KMS-11 (cell line): ENCODE results near the gene ATP6V1B1.

ENCODE experiments used
- H2AFZ ChIP-seq: fragments of 200-600 bp; sonication (generic); 2 replicates; pipeline ENCODE4 v1.6.1; 2016; ENCODE audit warnings: antibody characterized with exemption, mixed run types, low read depth
- H3K27ac ChIP-seq: fragments of 200-600 bp; sonication (generic); 2 replicates; pipeline ENCODE4 v1.6.1; 2016; ENCODE audit warnings: mild to moderate bottlenecking, mixed run types
- H3K27me3 ChIP-seq: fragments of 200-600 bp; sonication (generic); 2 replicates; pipeline ENCODE4 v1.6.1; 2017; ENCODE audit warnings: mild to moderate bottlenecking, low read depth, mixed run types, moderate library complexity; ENCODE audit not compliant: insufficient read depth
- H3K36me3 ChIP-seq: fragments of 200-600 bp; sonication (generic); 2 replicates; pipeline ENCODE4 v1.6.1; 2017; ENCODE audit warnings: mild to moderate bottlenecking, mixed run types; ENCODE audit not compliant: insufficient read depth
- H3K4me1 ChIP-seq: fragments of 200-600 bp; sonication (generic); 2 replicates; pipeline ENCODE4 v1.6.1; 2016; ENCODE audit warnings: mild to moderate bottlenecking, low read depth, mixed run types; ENCODE audit not compliant: poor library complexity, severe bottlenecking
- H3K4me2 ChIP-seq: fragments of 200-600 bp; sonication (generic); 2 replicates; pipeline ENCODE4 v1.7.0; 2016; ENCODE audit warnings: mild to moderate bottlenecking, mixed run types
- H3K4me3 ChIP-seq: fragments of 200-600 bp; sonication (generic); IDR thresholded peaks from 2 replicates; pipeline ENCODE4 v1.6.1; 2017; ENCODE audit warnings: low read depth, low read length, mixed read lengths; ENCODE audit not compliant: insufficient read depth
- H3K79me2 ChIP-seq: fragments of 200-600 bp; sonication (generic); 2 replicates; pipeline ENCODE4 v1.6.1; 2016; ENCODE audit warnings: low read depth, mixed run types; ENCODE audit not compliant: insufficient read depth
- H3K9ac ChIP-seq: fragments of 200-600 bp; sonication (generic); 2 replicates; pipeline ENCODE4 v1.6.1; 2016; ENCODE audit warnings: mild to moderate bottlenecking, mixed run types
- H4K20me1 ChIP-seq: fragments of 200-600 bp; sonication (generic); 2 replicates; pipeline ENCODE4 v1.6.1; 2016; ENCODE audit warnings: mild to moderate bottlenecking, mixed run types; ENCODE audit not compliant: insufficient read depth
- TF ChIP-seq, protein P1 (sequence below): fragments of 200-600 bp; sonication (generic); conservative IDR thresholded peaks from 2 replicates; pipeline ENCODE4 v1.6.1; 2017; ENCODE audit warnings: low read depth, mild to moderate bottlenecking, antibody characterized with exemption, low read length, moderate library complexity, mixed read lengths

The ATP6V1B1 gene

DNA sequence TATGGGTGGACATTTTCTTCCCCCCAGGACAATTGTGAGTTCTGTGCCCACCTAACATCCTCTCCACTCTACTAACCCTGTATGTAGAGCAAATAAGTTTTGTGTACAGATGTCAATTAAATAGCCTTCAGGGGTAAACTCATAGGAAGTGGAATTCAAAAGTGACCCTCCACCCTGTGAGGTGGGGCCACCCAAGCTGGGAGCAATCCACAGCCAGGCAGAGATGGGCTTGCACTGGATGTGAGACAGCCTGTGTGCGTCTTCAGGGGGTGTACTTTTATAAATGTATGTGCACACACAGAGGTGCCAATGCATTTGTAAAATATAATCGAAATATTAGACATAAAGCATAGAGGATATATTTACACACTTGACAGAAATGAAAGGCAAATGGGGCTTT is 33.1 kb upstream of the ATP6V1B1 start:
- no peak overlapping the region for H3K4me2 ChIP-seq
- peaks cover 22% of the 10 kb centered on the region for H3K27me3 ChIP-seq
- H4K20me1 ChIP-seq, result no peaks in the 10 kb centered on the region
- no peaks in the 10 kb centered on the region for H3K36me3 ChIP-seq
- no peak overlapping the region for H2AFZ ChIP-seq
- TF ChIP-seq, protein P1, sequence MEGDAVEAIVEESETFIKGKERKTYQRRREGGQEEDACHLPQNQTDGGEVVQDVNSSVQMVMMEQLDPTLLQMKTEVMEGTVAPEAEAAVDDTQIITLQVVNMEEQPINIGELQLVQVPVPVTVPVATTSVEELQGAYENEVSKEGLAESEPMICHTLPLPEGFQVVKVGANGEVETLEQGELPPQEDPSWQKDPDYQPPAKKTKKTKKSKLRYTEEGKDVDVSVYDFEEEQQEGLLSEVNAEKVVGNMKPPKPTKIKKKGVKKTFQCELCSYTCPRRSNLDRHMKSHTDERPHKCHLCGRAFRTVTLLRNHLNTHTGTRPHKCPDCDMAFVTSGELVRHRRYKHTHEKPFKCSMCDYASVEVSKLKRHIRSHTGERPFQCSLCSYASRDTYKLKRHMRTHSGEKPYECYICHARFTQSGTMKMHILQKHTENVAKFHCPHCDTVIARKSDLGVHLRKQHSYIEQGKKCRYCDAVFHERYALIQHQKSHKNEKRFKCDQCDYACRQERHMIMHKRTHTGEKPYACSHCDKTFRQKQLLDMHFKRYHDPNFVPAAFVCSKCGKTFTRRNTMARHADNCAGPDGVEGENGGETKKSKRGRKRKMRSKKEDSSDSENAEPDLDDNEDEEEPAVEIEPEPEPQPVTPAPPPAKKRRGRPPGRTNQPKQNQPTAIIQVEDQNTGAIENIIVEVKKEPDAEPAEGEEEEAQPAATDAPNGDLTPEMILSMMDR, result no peak
- H3K4me3 ChIP-seq, result no peak overlapping the region
- H3K79me2 ChIP-seq, result no peaks in the 10 kb centered on the region
- no peaks in the 10 kb centered on the region for H3K4me1 ChIP-seq
- no peak overlapping the region for H3K9ac ChIP-seq
- no peak overlapping the region for H3K27ac ChIP-seq

DNA sequence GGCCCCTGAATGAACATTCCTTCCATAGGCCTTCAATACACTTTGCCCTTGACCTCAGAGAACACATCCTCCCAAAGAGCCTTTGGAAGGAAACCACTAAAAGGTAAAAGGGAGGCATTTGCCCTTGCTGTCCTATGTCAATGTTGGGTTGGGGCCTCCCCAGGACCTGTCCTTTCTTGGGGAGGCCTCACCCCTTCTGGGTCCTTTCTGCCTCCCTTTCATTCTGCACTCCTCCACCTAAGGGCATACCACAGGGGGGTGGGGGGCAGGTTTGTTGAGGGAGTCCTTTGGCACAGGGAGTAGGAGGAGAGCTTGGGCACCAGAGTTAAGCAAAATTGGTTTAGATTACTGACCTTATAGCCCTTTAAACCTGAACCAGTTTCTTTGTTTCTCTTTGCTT is 32.5 kb upstream of the ATP6V1B1 start:
- no peak overlapping the region for H3K9ac ChIP-seq
- no peaks in the 10 kb centered on the region for H3K79me2 ChIP-seq
- peaks cover 16% of the 10 kb centered on the region; the same call in 1 of the 2 replicates for H3K27me3 ChIP-seq
- no peaks in the 10 kb centered on the region for H3K36me3 ChIP-seq
- no peak overlapping the region for H3K4me3 ChIP-seq
- TF ChIP-seq, protein P1, result no peak
- H3K4me1 ChIP-seq, result no peaks in the 10 kb centered on the region
- H3K27ac ChIP-seq, result no peak overlapping the region
- no peak overlapping the region for H3K4me2 ChIP-seq
- no peaks in the 10 kb centered on the region for H4K20me1 ChIP-seq
- H2AFZ ChIP-seq, result no peak overlapping the region

DNA sequence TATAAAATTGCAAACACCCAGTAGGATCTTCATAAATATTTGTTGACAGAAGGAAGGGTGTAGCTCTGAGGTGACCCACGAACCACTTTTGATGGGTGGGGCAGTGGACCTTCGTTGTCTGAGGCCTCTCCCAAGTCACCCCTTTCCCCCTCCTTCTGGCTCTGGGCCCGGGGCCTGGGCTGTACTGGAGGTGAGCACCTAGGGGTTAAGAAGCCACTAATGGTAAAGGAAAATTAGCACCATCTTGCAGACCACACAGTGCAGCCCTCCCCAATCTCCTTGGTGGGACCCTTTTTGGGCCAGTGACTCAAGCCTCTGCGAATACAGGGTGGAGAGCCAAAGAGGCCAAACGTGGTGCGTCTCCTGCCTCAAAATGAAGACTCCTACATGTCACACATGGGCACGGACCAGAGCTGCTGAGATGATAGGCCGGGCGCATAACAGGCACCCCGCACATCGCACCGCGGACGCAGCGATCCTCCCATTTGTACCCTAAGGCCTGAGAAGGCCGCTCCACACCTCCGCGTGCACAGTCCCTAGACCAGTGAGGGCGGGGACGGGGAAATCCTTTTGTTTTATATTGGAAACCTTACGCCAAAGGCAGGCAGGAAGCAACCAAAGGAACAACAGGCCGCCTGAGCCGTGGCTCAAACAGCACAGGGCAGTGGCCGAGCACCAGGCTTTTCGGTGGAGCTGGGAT is 31.9 kb upstream of the ATP6V1B1 start:
- peaks cover 9% of the 10 kb centered on the region; the same call in 1 of the 2 replicates for H3K27me3 ChIP-seq
- H3K4me1 ChIP-seq, result no peaks in the 10 kb centered on the region
- no peak overlapping the region for H3K4me3 ChIP-seq
- no peak overlapping the region for H3K4me2 ChIP-seq
- H2AFZ ChIP-seq, result no peak overlapping the region
- H3K27ac ChIP-seq, result no peak overlapping the region
- H4K20me1 ChIP-seq, result no peaks in the 10 kb centered on the region
- TF ChIP-seq, protein P1, result no peak
- H3K9ac ChIP-seq, result no peak overlapping the region
- no peaks in the 10 kb centered on the region for H3K79me2 ChIP-seq
- no peaks in the 10 kb centered on the region for H3K36me3 ChIP-seq

DNA sequence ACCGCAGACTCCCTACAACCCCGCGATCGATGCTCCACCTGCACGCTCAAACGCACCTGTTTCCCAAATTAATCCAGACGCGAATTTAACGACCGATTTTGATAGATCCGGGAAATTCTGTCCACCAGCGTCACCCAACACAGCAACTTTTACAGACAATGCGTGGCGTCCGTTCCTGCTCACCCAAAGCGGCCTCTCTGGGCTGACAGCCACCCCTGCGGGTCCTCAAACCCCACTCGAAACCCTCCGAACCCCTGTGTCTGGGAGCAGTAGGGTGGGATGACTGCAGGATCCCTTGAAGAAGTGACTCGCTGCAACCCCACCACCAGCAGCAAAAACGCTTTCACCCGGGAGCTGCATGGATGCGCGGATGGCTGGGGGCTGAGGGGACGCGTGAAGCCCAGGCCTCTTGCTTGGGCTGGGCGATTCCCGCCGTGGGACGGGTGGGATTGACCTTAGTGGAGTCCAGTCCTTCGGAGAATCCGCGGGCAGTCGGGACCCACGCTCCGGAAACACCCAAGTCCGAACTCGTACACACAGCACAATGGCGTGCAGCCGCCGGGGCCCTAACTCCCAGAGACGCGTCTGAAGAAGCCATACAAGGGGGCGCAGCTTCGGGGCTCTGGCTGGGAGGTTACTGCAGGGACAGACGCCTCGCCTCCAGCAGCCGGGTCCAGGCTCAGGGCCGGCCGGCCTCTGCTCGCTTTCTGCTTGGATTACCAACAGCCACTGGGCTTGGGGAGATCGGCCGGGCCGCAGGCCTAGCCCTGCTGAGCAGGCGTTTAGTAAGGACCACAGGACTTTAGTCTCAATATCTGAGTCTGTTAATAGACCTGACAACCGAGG is 31.1 kb upstream of the ATP6V1B1 start:
- no peaks in the 10 kb centered on the region for H3K79me2 ChIP-seq
- no peak overlapping the region for H2AFZ ChIP-seq
- no peaks in the 10 kb centered on the region for H4K20me1 ChIP-seq
- TF ChIP-seq, protein P1, result no peak
- H3K9ac ChIP-seq, result no peak overlapping the region
- no peaks in the 10 kb centered on the region for H3K4me1 ChIP-seq
- H3K27ac ChIP-seq, result no peak overlapping the region
- no peaks in the 10 kb centered on the region for H3K36me3 ChIP-seq
- H3K4me3 ChIP-seq, result no peak overlapping the region
- H3K4me2 ChIP-seq, result no peak overlapping the region
- peaks cover 3% of the 10 kb centered on the region; the same call in 1 of the 2 replicates for H3K27me3 ChIP-seq
